GM12864 (cell line): ENCODE data around the gene PREB.
"Not testable (repeated sequence)": the region's sequence is repeated elsewhere in the genome, so short reads cannot be mapped to it uniquely, and the experiment has no call there.

Experiments used
- DNase-seq: peaks from one replicate; pipeline ENCODE4 v3.0.0-alpha.2; 2011; ENCODE audit warnings: low read depth
- H3K4me3 ChIP-seq: 2 replicates; pipeline ENCODE4 v1.5.1; 2011; ENCODE audit warnings: mild to moderate bottlenecking, low read depth, low read length, control low read depth
- CTCF ChIP-seq: IDR thresholded peaks from 2 replicates; pipeline ENCODE4 v1.5.1; 2011; ENCODE audit warnings: low read depth, mild to moderate bottlenecking, moderate library complexity, low read length, control low read depth, inconsistent platforms; ENCODE audit errors: missing control alignments

Gene PREB

GRCh38 chr2:27126252-27126710, 8.2 kb downstream of the PREB start:
- no peak for DNase-seq
- no peak for TF ChIP-seq CTCF
- H3K4me3 ChIP-seq, result no peak overlapping the region

GRCh38 chr2:27125104-27125503, 9.3 kb downstream of the PREB start:
- no peak for TF ChIP-seq CTCF
- no peak overlapping the region for H3K4me3 ChIP-seq
- DNase-seq, result no peak

GRCh38 chr2:27123302-27124150, 10.9 kb downstream of the PREB start, which contains the start of gene ABHD1:
TSS of gene ABHD1 (plus strand) at chr2:27123815. CDS start at chr2:27123949, 134 bp downstream.
- TF ChIP-seq CTCF, result no peak
- no peak for DNase-seq
- peak within 1 kb of the TSS; percentile 56 for H3K4me3 ChIP-seq

GRCh38 chr2:27122791-27123190, 11.6 kb downstream of the PREB start:
- no peak for DNase-seq
- no peak overlapping the region for H3K4me3 ChIP-seq
- TF ChIP-seq CTCF, result no peak

GRCh38 chr2:27121906-27122305, 12.5 kb downstream of the PREB start:
- no peak for TF ChIP-seq CTCF
- no peak overlapping the region for H3K4me3 ChIP-seq
- no peak for DNase-seq

GRCh38 chr2:27119330-27119670, 15.1 kb downstream of the PREB start:
- DNase-seq, result not testable (repeated sequence)
- peak overlapping the region; percentile 40 for H3K4me3 ChIP-seq

- H3K4me3 ChIP-seq, result peak within 1 kb of the TSS; percentile 40
- no peak for TF ChIP-seq CTCF
- DNase-seq, result no peak
Observed at GRCh38 chr2:27118525-27119329, 15.7 kb downstream of the PREB start, which contains the start of gene CGREF1. TSS of gene CGREF1 (minus strand) at chr2:27119128. CDS start at chr2:27104366, 14,762 bp downstream.
